Right cardiac atrium (tissue), 5 donors: ENCODE data around the gene NARS2. TPM values are rescaled to one million over a fixed set of nuclear protein-coding genes. Genes with fewer than 3 reads are reported as not detected.
A peak's percentile ranks its signal among the peaks of the same experiment; 100 is the strongest.
"Not testable (repeated sequence)": the region's sequence is repeated elsewhere in the genome, so short reads cannot be mapped to it uniquely, and the experiment has no call there.

Experiments
- ATAC-seq, 2 donors: fragments of 200-7000 bp; cut with Tn5 transposase; one replicate each; pipeline versions ENCODE4 v1.8.0 to v1.9.1; 2020; ENCODE audit warnings: moderate library complexity in 2 of 2, mild to moderate bottlenecking in 1 of 2
- DNase-seq, 3 donors: peaks; one replicate each; pipeline ENCODE4 v3.0.0-alpha.2; 2020
- H3K27ac ChIP-seq: one replicate; pipeline ENCODE4 v1.5.1; 2013; ENCODE audit warnings: mild to moderate bottlenecking, low read length, control low read depth, moderate library complexity
- H3K27me3 ChIP-seq: one replicate; pipeline ENCODE4 v1.6.1; 2013; ENCODE audit not compliant: control insufficient read depth, insufficient read depth
- H3K4me1 ChIP-seq: one replicate; pipeline ENCODE4 v1.6.1; 2013; ENCODE audit warnings: low read length; ENCODE audit not compliant: control insufficient read depth, insufficient read depth
- H3K4me3 ChIP-seq: one replicate; pipeline ENCODE4 v1.5.1; 2013; ENCODE audit warnings: low read length, control low read depth
- H3K9me3 ChIP-seq: one replicate; pipeline ENCODE4 v1.6.1; 2013; ENCODE audit warnings: low read length; ENCODE audit not compliant: control insufficient read depth
- WGBS: extraction: QIAGEN DNeasy Blood & Tissue Kit; methylation state at CpG from one replicate; pipeline ENCODE4 v1.1.7; 2013; 5-methylcytosine and 5-hydroxymethylcytosine counted together
- intact Hi-C, 4 donors: fragments of 100-400 bp; cut with DNase I; formaldehyde crosslinking; loops; one replicate each; pipeline versions ENCODE4 v1.11.0 to v1.14.0; 2022 to 2023
- long read RNA-seq, 4 donors: library from polyadenylated mRNA; unstranded; transcript quantifications; one replicate each; pipeline ENCODE4 v2.0.0, GENCODE V29; 2020 to 2021
- polyA plus RNA-seq: library from polyadenylated mRNA; stranded (reverse); fragments of 200-250 nt; gene quantifications from one replicate; pipeline ENCODE4 v1.2.3, GENCODE V29; 2013
- total RNA-seq, 4 donors: library from RNA; stranded (reverse); fragmentation: NEBNext Ultra II Directional; extraction: Animal tissue kit (Norgen Biotek cat#: 25700); gene quantifications; one replicate each; pipeline ENCODE4 v1.2.1, GENCODE V29; 2021
- donor health status: healthy with polysubstance abuse.
- donor health status: DM: no; HTN: yes; CAD: no.
- donor health status: DM: no; HTN: no; CAD: no.
- donor health status: DM: no; HTN: yes; CAD: no; lungs with severe emphysema.
- donor health status: DM: yes; HTN: yes; CAD: no.

NARS2 gene, protein sequence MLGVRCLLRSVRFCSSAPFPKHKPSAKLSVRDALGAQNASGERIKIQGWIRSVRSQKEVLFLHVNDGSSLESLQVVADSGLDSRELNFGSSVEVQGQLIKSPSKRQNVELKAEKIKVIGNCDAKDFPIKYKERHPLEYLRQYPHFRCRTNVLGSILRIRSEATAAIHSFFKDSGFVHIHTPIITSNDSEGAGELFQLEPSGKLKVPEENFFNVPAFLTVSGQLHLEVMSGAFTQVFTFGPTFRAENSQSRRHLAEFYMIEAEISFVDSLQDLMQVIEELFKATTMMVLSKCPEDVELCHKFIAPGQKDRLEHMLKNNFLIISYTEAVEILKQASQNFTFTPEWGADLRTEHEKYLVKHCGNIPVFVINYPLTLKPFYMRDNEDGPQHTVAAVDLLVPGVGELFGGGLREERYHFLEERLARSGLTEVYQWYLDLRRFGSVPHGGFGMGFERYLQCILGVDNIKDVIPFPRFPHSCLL
- total RNA-seq (10 to 100 TPM; 10.2 to 14.5 (median 13.1) TPM), polyA plus RNA-seq (19.1 TPM)
- long read RNA-seq, donor 1, transcript NARS2-201 (14 exons, 2,519 nt): major isoform, 62 of 82 reads
- long read RNA-seq, donor 1, partial matches to known transcripts: 0 of 82 reads
- long read RNA-seq, donor 1, other reads (novel, unspliced or antisense): 20 of 82 reads
- long read RNA-seq, donor 2, transcript NARS2-201 (14 exons, 2,519 nt): major isoform, 17 of 25 reads
- long read RNA-seq, donor 2, partial matches to known transcripts: 1 of 25 reads
- long read RNA-seq, donor 2, other reads (novel, unspliced or antisense): 7 of 25 reads
- long read RNA-seq, donor 3, transcript NARS2-201 (14 exons, 2,519 nt): major isoform, 61 of 98 reads
- long read RNA-seq, donor 3, partial matches to known transcripts: 6 of 98 reads
- long read RNA-seq, donor 3, other reads (novel, unspliced or antisense): 31 of 98 reads
- long read RNA-seq, donor 4, transcript NARS2-201 (14 exons, 2,519 nt): major isoform, 16 of 25 reads
- long read RNA-seq, donor 4, partial matches to known transcripts: 1 of 25 reads
- long read RNA-seq, donor 4, other reads (novel, unspliced or antisense): 8 of 25 reads

DNA sequence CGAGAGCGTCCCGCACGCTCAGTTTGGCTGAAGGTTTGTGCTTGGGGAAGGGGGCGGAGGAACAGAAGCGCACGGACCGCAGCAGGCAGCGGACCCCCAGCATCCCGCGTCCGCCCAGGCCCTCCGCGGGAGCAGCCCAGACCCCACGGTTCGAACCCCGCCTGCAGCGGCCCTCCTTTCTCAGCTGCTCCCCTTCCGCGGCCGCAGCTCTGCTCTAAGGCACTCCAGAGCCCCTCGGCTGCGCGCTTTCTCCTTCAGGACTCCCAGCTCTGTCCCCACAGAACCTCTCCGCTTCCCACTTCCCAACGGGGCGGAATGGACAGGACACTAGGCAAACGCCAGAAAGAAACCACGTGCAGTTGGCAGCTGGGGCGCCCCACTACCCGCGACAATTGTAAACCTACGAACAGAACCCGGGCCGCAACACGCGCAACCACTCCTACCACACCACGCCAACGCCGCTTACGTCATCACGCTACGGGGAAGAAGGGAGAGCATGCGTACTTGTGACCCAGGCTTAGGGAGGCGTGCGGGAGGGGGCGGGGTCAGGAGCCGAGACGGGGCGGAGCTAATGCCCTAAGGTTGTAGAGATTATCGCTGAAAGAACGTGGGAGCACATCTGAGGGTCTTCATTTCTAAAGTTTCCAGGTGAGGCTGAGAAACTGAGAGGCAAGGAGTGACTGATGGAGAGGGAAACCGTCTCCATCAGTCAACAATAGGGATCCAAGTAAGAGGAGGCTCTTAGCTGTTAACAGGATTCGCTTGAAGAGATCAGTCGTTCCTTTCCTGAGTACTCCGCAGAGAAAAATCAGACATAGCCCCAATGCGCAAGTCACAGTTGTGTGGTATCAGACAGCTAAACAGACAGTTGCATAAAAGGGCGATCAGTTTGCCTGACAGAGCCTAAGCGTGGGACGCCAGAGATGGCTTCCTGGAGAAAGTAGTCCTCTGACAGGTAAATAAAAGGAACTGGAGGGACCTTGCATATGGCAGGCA, at the start of gene NARS2:
Gene NARS2, minus strand, starts transcription at position 479 of the 996 bp plus-strand sequence. Its CDS starts 376 bp downstream, at position 103.
- H3K4me1 ChIP-seq: no peaks in the 10 kb centered on the region
- H3K9me3 ChIP-seq: no peaks in the 10 kb centered on the region
- H3K27ac ChIP-seq: peak within 1 kb of the TSS; percentile 58
- peak within 1 kb of the TSS; percentile 78 for H3K4me3 ChIP-seq
- WGBS: under 1% methylated on average over 60 of the region's 60 CpGs
- DNase-seq (peak; percentile 98 to 99 (median 99)), ATAC-seq (peak; percentile 99 to 100)
- intact Hi-C loops: no loop called here
- H3K27me3 ChIP-seq: no peaks in the 10 kb centered on the region

DNA sequence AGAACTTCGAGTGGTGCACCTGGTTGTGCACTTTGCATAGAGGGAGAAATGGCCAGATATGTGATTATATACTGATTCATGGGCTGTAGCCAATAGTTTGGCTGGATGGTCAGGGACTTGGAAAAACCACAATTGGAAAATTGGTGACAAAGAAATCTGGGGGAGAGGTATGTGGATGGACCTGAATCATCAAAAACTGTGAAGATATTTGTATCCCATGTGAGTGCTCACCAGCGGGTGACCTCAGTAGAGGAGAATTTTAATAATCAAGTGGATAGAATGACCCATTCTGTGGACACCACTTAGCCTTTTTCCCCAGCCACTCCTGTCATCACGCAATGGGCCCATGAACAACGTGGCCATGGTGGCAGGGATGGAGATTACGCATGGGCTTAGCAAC, 48.0 kb upstream of the NARS2 start:
- no peak for DNase-seq
- intact Hi-C loops: no loop called here
- H3K27ac ChIP-seq: no peak overlapping the region
- H3K4me3 ChIP-seq: no peak overlapping the region
- WGBS: 74% methylated on average over 5 of the region's 5 CpGs
- H3K4me1 ChIP-seq: no peaks in the 10 kb centered on the region
- no peaks in the 10 kb centered on the region for H3K27me3 ChIP-seq
- ATAC-seq: no peak
- H3K9me3 ChIP-seq: peaks cover 2% of the 10 kb centered on the region

DNA sequence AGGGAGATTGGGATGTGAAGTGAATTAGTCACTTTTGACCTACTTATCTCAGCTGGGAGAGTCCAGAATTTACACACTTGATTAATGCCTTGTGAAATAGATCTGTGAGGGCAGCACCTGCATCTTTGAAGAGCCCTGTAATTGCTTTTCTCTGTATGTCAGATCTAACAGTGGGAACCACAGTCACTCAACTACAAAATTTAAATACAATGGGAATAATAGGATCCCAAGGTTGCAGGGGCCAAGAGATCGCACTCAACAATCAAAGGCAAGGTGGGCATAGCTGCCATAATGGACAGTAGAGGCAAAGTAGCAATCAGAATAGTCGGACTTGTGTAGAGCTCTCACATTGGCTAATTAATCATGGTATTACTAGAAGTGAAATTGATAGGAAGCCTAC, 45.5 kb upstream of the NARS2 start:
- intact Hi-C loops: no loop called here
- Histone ChIP-seq H3K4me3 (no peak overlapping the region), H3K27ac (no peak overlapping the region), H3K27me3 (no peaks in the 10 kb centered on the region), H3K9me3 (peaks cover 2% of the 10 kb centered on the region), H3K4me1 (no peaks in the 10 kb centered on the region)
- 76% methylated on average over 2 of the region's 2 CpGs for WGBS
- no peak for DNase-seq
- no peak for ATAC-seq

DNA sequence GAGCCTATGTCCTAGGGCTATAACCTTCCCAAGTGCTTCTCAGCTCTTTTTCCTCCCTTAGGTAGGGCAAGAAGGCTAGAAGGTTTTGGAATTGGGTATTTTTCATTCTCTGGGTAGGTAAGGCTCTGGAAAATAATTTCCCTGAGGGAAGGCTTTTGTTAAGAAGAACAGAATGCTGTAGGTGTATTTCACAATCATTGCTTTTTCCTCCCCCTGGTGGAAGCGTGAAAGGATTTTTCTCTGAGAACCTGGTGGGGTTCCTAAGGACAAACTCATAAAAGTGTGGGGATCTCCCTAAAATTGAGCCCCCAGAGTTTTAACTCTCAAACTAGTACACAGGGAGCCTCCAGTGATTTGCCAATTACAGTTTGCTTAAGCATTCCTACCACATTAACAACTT, 41.1 kb upstream of the NARS2 start:
- 92% methylated on average over 1 of the region's 1 CpG for WGBS
- no peak for ATAC-seq

DNA sequence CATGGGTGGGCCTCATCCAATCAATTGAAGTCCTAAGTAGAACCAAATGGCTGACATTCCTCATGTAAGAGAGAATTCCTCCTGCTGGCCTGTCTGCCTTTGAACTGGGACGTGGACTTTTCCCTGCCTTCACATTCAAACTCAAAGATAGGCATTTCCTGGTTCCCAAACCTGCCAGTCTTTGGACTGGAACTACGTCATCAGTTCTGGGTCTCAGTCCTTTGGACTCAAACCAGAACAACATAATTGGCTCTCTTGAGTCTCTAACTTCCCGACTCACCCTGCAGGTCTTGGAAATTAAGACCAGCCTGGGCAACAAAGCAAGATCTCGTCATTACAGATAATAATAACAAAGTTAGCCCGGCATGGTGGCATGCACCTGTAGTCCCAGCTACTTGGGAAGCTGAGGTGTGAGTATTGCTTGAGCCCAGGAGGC, 38.7 kb upstream of the NARS2 start:
- Histone ChIP-seq H3K4me3 (no peak overlapping the region), H3K27ac (no peak overlapping the region), H3K4me1 (no peaks in the 10 kb centered on the region), H3K9me3 (no peaks in the 10 kb centered on the region), H3K27me3 (no peaks in the 10 kb centered on the region)
- 75% methylated on average over 5 of the region's 5 CpGs for WGBS
- no peak for ATAC-seq
- intact Hi-C loops: no loop called here
- DNase-seq: no peak

More for the DNA sequence above, 41.1 kb upstream of the NARS2 start:
- Histone ChIP-seq H3K4me1 (no peaks in the 10 kb centered on the region), H3K27me3 (no peaks in the 10 kb centered on the region), H3K4me3 (no peak overlapping the region), H3K9me3 (peaks cover 2% of the 10 kb centered on the region), H3K27ac (no peak overlapping the region)
- intact Hi-C loops: no loop called here
- DNase-seq: no peak

DNA sequence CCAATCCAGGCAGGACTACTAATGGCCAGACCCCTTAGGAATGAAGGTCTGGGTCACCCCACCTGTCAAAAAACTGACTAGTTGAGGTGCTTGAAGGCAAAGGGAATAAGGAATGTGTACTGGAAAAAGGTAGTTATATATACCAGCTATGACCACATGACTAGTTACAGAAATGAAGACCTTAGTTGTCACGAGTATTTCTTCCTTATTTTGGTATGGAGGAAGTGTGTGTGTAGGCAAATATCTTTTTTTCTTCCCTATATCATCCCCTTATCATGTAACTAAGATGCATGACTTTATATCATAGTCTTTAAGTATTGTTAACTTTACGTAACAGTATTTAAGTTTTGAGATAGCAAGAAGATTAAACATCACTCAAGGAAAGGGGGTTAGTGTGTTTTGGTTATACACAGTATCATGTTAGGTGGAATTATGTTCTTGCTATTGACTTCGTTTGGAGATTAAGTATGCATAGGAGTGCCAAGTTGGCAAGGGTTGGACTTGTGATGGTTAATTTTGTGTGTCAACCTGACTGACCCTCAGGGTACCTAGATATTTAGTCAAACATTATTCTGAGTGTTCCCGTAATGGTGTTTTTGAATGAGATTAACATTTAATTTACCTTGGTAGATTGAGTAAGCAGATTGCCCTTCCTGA, 38.2 kb upstream of the NARS2 start:
- Histone ChIP-seq H3K27me3 (no peaks in the 10 kb centered on the region), H3K4me3 (no peak overlapping the region), H3K4me1 (no peaks in the 10 kb centered on the region), H3K27ac (no peak overlapping the region), H3K9me3 (no peaks in the 10 kb centered on the region)
- ATAC-seq (no peak), DNase-seq (no peak)
- intact Hi-C loops: no loop called here
- 68% methylated on average over 4 of the region's 4 CpGs for WGBS

DNA sequence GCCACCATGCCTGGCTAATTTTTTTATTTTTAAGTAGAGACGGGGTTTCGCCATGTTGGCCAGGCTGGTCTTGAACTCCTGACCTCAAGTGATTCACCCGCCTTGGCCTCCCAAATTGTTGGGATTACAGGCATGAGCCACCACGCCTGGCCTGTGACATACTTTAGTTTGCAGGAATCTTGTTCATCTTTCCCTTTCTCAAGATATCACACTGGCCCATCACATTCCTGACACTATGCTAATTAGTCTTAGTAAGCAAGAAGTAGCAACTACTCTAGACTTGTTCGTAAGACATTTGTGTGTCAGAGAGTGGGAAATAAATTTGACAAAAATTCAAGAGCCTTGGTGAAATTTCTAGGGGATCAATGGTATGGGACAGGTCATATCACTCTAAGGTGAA, 34.7 kb upstream of the NARS2 start:
- 91% methylated on average over 5 of the region's 5 CpGs for WGBS
- intact Hi-C loops, DNase-seq, H3K27ac ChIP-seq, H3K4me1 ChIP-seq, H3K27me3 ChIP-seq, H3K9me3 ChIP-seq, ATAC-seq, H3K4me3 ChIP-seq: not testable (repeated sequence)

DNA sequence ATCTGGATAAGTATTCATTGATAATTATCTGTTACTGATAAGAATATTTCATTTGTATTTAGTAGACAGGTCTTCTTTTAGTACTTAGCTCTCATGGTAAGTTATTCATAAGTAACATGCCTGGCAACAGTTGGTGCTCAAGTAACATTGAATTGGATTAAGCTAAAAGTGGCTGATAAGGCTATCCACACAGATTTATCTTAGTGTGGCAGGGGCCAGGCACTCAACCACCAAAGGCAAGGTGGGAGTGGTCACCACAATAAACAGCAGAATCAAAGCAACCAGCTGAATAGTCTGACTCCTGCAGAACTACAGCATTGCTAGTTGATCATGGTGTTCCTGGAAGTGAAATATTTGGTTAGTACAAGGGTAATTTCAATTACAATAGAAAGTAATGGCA, 33.0 kb upstream of the NARS2 start:
- intact Hi-C loops: no loop called here
- H3K27me3 ChIP-seq: no peaks in the 10 kb centered on the region
- H3K4me3 ChIP-seq: no peak overlapping the region
- H3K9me3 ChIP-seq: no peaks in the 10 kb centered on the region
- DNase-seq: no peak
- H3K27ac ChIP-seq: no peak overlapping the region
- H3K4me1 ChIP-seq: no peaks in the 10 kb centered on the region
- ATAC-seq: no peak

DNA sequence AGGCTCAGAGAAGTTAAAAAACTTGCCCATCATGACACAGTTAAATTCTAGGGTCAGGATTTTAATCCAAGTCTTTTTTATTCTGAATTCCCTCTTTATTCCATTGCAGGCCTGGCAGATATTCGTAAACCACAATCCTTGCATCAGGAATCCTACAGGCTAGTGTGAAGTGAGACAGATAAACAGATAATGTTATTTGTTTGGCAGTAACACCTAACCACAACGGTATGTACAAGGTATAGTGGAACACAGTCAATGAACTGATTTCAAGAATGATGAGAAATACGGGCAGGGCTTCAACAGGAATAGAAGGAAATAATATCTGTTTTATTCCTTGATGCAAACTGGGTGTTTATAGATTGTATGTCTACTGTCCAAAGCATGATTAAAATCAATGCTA, 32.0 kb upstream of the NARS2 start:
- intact Hi-C loops: no loop called here
- no peak for DNase-seq
- ATAC-seq: no peak
- Histone ChIP-seq H3K4me1 (no peaks in the 10 kb centered on the region), H3K4me3 (no peak overlapping the region), H3K27ac (no peak overlapping the region), H3K27me3 (no peaks in the 10 kb centered on the region), H3K9me3 (no peaks in the 10 kb centered on the region)
- 75% methylated on average over 3 of the region's 3 CpGs for WGBS

DNA sequence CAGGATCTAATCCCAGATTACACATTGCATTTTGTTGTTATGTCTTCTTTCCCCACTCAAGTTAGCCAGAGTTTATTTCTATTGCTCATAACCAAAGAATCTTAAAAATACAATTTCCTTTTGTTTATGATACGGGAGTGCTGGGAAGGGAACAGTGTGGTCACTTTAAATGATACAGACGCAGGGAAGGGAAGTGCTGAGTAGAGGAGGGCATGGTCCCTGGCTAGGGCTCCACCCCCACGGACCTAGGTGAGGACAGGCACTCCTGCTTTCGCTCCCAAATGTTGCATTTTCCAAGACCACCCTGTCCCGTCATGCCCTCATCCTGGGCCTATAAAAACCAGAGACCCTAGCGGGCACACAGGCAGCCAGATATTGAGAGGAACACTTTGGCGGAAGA, 30.6 kb upstream of the NARS2 start:
- H3K4me3 ChIP-seq: no peak overlapping the region
- 75% methylated on average over 7 of the region's 7 CpGs for WGBS
- no peaks in the 10 kb centered on the region for H3K4me1 ChIP-seq
- no peak for DNase-seq
- H3K27ac ChIP-seq: no peak overlapping the region
- no peaks in the 10 kb centered on the region for H3K27me3 ChIP-seq
- no peaks in the 10 kb centered on the region for H3K9me3 ChIP-seq
- no peak for ATAC-seq
- intact Hi-C loops: no loop called here
